ENCODE data around the gene FMO1.

The FMO1 gene

GRCh38 chr1:171298696-171299095 lies 50.4 kb downstream of the FMO1 start:
- DNase-seq (ENCODE audit: low read depth in 1 of 2, low spot score in 1 of 2) = no peak
- TF ChIP-seq JUND (IDR thresholded peaks at IDR 0.05; ENCODE audit: low read depth) = no peak
- in situ Hi-C loops (cut with HindIII; ENCODE audit: low pct_unique_long_range_greater_than_20kb, low sequenced_read_pairs) = no loop called here

- in situ Hi-C loops (cut with HindIII; ENCODE audit: low pct_unique_long_range_greater_than_20kb, low sequenced_read_pairs) = no loop called here
- no peak for TF ChIP-seq JUND (IDR thresholded peaks at IDR 0.05; ENCODE audit: low read depth)
- DNase-seq (ENCODE audit: low read depth in 1 of 2, low spot score in 1 of 2) = no peak
Observed at GRCh38 chr1:171299342-171299741, 51.0 kb downstream of the FMO1 start.

GRCh38 chr1:171300401-171300800 lies 52.1 kb downstream of the FMO1 start:
- in situ Hi-C loops (cut with HindIII; ENCODE audit: low pct_unique_long_range_greater_than_20kb, low sequenced_read_pairs) = no loop called here
- no peak for TF ChIP-seq JUND (IDR thresholded peaks at IDR 0.05; ENCODE audit: low read depth)
- no peak for DNase-seq (ENCODE audit: low read depth in 1 of 2, low spot score in 1 of 2)

GRCh38 chr1:171310661-171311087 lies 62.4 kb downstream of the FMO1 start:
- DNase-seq (ENCODE audit: low read depth in 1 of 2, low spot score in 1 of 2) = no peak
- TF ChIP-seq JUND (IDR thresholded peaks at IDR 0.05; ENCODE audit: low read depth) = no peak
- in situ Hi-C loops (cut with HindIII; ENCODE audit: low pct_unique_long_range_greater_than_20kb, low sequenced_read_pairs) = no loop called here

- no peak for DNase-seq (ENCODE audit: low read depth in 1 of 2, low spot score in 1 of 2)
- in situ Hi-C loops (cut with HindIII; ENCODE audit: low pct_unique_long_range_greater_than_20kb, low sequenced_read_pairs) = no loop called here
- no peak for TF ChIP-seq JUND (IDR thresholded peaks at IDR 0.05; ENCODE audit: low read depth)
Observed at GRCh38 chr1:171311771-171312558, 63.7 kb downstream of the FMO1 start.

GRCh38 chr1:171313319-171313834 lies 65.1 kb downstream of the FMO1 start:
- no peak for DNase-seq (ENCODE audit: low read depth in 1 of 2, low spot score in 1 of 2)
- in situ Hi-C loops (cut with HindIII; ENCODE audit: low pct_unique_long_range_greater_than_20kb, low sequenced_read_pairs) = no loop called here
- TF ChIP-seq JUND (IDR thresholded peaks at IDR 0.05; ENCODE audit: low read depth) = no peak

GRCh38 chr1:171313835-171314320 lies 65.6 kb downstream of the FMO1 start, which contains the start of gene FMO4:
Gene FMO4, plus strand, starts transcription at chr1:171314183. Its CDS starts 5,643 bp downstream, at chr1:171319826.
- no peak for TF ChIP-seq JUND (IDR thresholded peaks at IDR 0.05; ENCODE audit: low read depth)
- DNase-seq (ENCODE audit: low read depth in 1 of 2, low spot score in 1 of 2) = peak; percentile 86 to 99
- in situ Hi-C loops (cut with HindIII; ENCODE audit: low pct_unique_long_range_greater_than_20kb, low sequenced_read_pairs) = no loop called here

GRCh38 chr1:171329251-171329650 lies 81.0 kb downstream of the FMO1 start:
- in situ Hi-C loops (cut with HindIII; ENCODE audit: low pct_unique_long_range_greater_than_20kb, low sequenced_read_pairs) = no loop called here
- no peak for DNase-seq (ENCODE audit: low read depth in 1 of 2, low spot score in 1 of 2)
- no peak for TF ChIP-seq JUND (IDR thresholded peaks at IDR 0.05; ENCODE audit: low read depth)

- in situ Hi-C loops (cut with HindIII; ENCODE audit: low pct_unique_long_range_greater_than_20kb, low sequenced_read_pairs) = no loop called here
- DNase-seq (ENCODE audit: low read depth in 1 of 2, low spot score in 1 of 2) = no peak
- no peak for TF ChIP-seq JUND (IDR thresholded peaks at IDR 0.05; ENCODE audit: low read depth)
Observed at GRCh38 chr1:171334024-171334640, 85.8 kb downstream of the FMO1 start.
